ENCODE results near the gene SKAP1. TPM values are rescaled to one million over a fixed set of nuclear protein-coding genes. Genes with fewer than 3 reads are reported as not detected.
"Not testable (repeated sequence)": the region's sequence is repeated elsewhere in the genome, so short reads cannot be mapped to it uniquely, and the experiment has no call there.

SKAP1 gene
- total and polyA plus RNA-seq, 11 donors: 0.25 to 5.3 (median 0.38) TPM; not detected in 6

GRCh38 chr17:48373130-48373830 lies 56.7 kb downstream of the SKAP1 start:
- TF ChIP-seq, protein P1, sequence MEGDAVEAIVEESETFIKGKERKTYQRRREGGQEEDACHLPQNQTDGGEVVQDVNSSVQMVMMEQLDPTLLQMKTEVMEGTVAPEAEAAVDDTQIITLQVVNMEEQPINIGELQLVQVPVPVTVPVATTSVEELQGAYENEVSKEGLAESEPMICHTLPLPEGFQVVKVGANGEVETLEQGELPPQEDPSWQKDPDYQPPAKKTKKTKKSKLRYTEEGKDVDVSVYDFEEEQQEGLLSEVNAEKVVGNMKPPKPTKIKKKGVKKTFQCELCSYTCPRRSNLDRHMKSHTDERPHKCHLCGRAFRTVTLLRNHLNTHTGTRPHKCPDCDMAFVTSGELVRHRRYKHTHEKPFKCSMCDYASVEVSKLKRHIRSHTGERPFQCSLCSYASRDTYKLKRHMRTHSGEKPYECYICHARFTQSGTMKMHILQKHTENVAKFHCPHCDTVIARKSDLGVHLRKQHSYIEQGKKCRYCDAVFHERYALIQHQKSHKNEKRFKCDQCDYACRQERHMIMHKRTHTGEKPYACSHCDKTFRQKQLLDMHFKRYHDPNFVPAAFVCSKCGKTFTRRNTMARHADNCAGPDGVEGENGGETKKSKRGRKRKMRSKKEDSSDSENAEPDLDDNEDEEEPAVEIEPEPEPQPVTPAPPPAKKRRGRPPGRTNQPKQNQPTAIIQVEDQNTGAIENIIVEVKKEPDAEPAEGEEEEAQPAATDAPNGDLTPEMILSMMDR (IDR thresholded peaks at IDR 0.05): no peak
- TF ChIP-seq POLR2A (IDR thresholded peaks at IDR 0.05): no peak
- ATAC-seq: no peak
- Histone ChIP-seq H3K4me1 (no peaks in the 10 kb centered on the region), H3K27me3 (peaks cover 0 to 86% (median 14%) of the 10 kb centered on the region in 9 donors), H3K36me3 (no peaks in the 10 kb centered on the region), H3K4me3 (no peak overlapping the region), H3K9me3 (no peaks in the 10 kb centered on the region), H3K27ac (no peak overlapping the region)
- intact Hi-C loops (cut with DNase I): no loop called here
- no peak for DNase-seq
- WGBS, 4 donors: 45 to 60% (median 56%) methylated on average over 2 of the region's 2 CpGs

DNA sequence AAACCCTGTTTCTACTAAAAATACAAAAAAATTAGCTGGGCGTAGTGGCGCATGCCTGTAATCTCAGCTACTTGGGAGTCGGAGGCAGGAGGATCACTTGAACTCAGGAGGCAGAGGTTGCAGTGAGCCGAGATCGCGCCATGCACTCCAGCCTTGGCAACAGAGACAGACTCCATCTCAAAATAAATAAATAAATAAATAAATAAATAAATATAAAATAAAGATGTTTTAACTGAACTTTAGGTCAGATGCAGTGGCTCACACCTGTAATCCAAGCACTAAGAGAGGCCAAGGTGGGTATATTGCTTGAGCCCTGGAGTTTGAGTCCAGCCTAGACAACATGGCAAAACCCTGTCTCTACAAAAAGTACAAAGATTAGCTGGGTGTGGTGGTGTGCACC lies 61.0 kb downstream of the SKAP1 start:
- WGBS, 4 donors: 92 to 96% (median 94%) methylated on average over 6 of the region's 6 CpGs
- intact Hi-C loops (cut with DNase I); H3K4me1 ChIP-seq; H3K27ac ChIP-seq; H3K36me3 ChIP-seq; H3K4me3 ChIP-seq; DNase-seq; ATAC-seq; H3K9me3 ChIP-seq: not testable (repeated sequence)
- peaks cover 0 to 96% (median 18%) of the 10 kb centered on the region in 9 donors for H3K27me3 ChIP-seq

DNA sequence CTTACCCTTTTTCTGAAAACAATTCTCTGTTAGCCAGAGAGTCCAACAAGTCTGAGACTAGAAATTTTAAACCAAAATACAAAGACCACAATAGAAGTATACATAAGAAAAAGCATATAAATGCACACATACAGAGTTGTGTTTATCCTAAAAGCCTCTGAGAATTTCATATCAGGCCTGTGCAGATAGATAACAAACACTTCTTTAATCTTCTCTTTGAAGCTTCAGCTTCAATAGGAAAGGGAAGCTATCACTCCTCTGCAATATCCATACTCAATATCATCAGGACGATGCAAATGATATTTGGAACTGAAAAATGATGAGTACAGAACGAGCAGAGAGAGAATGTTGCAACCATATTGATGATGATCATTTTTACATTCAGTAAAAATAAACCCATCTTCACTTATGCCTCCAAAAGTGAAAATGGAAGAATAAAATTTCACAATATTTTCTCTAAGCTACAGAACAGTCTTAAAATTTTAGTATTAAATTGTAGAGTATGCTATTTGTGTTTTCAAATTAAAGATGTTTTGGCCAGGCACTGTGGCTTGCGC lies 61.6 kb downstream of the SKAP1 start:
- TF ChIP-seq, protein P1 (IDR thresholded peaks at IDR 0.05): no peak
- no peak for TF ChIP-seq POLR2A (IDR thresholded peaks at IDR 0.05)
- DNase-seq: no peak
- ATAC-seq: no peak
- Histone ChIP-seq H3K4me1 (no peaks in the 10 kb centered on the region), H3K27ac (no peak overlapping the region), H3K27me3 (peaks cover 0 to 95% (median 18%) of the 10 kb centered on the region in 9 donors), H3K36me3 (no peaks in the 10 kb centered on the region), H3K4me3 (no peak overlapping the region), H3K9me3 (no peaks in the 10 kb centered on the region)
- 55 to 67% (median 60%) methylated on average over 3 of the region's 3 CpGs for WGBS, 4 donors
- intact Hi-C loops (cut with DNase I): no loop called here

- no peaks in the 10 kb centered on the region for H3K4me1 ChIP-seq
- whole genome bisulfite sequencing, 4 donors: 16 to 33% (median 29%) methylated on average over 1 of the region's 1 CpG
- no peaks in the 10 kb centered on the region for H3K36me3 ChIP-seq
- no peak overlapping the region for H3K27ac ChIP-seq
- H3K9me3 ChIP-seq: no peaks in the 10 kb centered on the region
- H3K27me3 ChIP-seq: peaks cover 3 to 93% (median 19%) of the 10 kb centered on the region in 9 donors
- ATAC-seq: no peak
- no peak for TF ChIP-seq POLR2A (IDR thresholded peaks at IDR 0.05)
- TF ChIP-seq, protein P1 (IDR thresholded peaks at IDR 0.05): no peak
- intact Hi-C loops (cut with DNase I): no loop called here
- DNase-seq: no peak
- H3K4me3 ChIP-seq: no peak overlapping the region
Observed at GRCh38 chr17:48363161-48363560, 66.9 kb downstream of the SKAP1 start.

GRCh38 chr17:48360861-48361633 lies 69.0 kb downstream of the SKAP1 start:
- H3K27ac ChIP-seq; H3K4me3 ChIP-seq; DNase-seq; H3K4me1 ChIP-seq; intact Hi-C loops (cut with DNase I); H3K36me3 ChIP-seq; H3K9me3 ChIP-seq; ATAC-seq: not testable (repeated sequence)
- WGBS, 4 donors: 67 to 71% (median 69%) methylated on average over 11 of the region's 11 CpGs
- H3K27me3 ChIP-seq: peaks cover 2 to 93% (median 20%) of the 10 kb centered on the region in 9 donors

Measured in heart left ventricle (tissue), 16 donors.